ENCODE data around the gene GRK3. TPM values are rescaled to one million over a fixed set of nuclear protein-coding genes. Genes with fewer than 3 reads are reported as not detected.
A peak's percentile ranks its signal among the peaks of the same experiment; 100 is the strongest.
"Not testable (repeated sequence)": the region's sequence is repeated elsewhere in the genome, so short reads cannot be mapped to it uniquely, and the experiment has no call there.

The GRK3 gene
- total RNA-seq, 2 experiments from 2014 or later: 34.1 to 43.3 TPM

GRCh38 chr22:25568066-25568465 lies 3.6 kb downstream of the GRK3 start:
- ATAC-seq; DNase-seq; H3K27ac Mint-ChIP-seq; H3K9me3 Mint-ChIP-seq (ENCODE audit: low read depth); H3K27me3 Mint-ChIP-seq: not testable (repeated sequence)
- peak overlapping the region; percentile 96 for H3K4me3 Mint-ChIP-seq
- CTCF ChIA-PET: interaction anchor here (1.0 to 1.8 kb wide), 3 partner anchors 32 to 205 kb away, joined by 3 to 4 read pairs (median 4); no protein-coding TSS in a partner anchor
- peaks cover 65% of the 10 kb centered on the region for H3K4me1 Mint-ChIP-seq
- H3K36me3 Mint-ChIP-seq: peaks cover 37% of the 10 kb centered on the region

GRCh38 chr22:25569361-25569760 lies 4.9 kb downstream of the GRK3 start:
- peaks cover 42% of the 10 kb centered on the region for H3K36me3 Mint-ChIP-seq
- CTCF ChIA-PET: no interaction called here
- H3K27ac Mint-ChIP-seq: no peak overlapping the region
- H3K27me3 Mint-ChIP-seq: no peaks in the 10 kb centered on the region
- ATAC-seq (no peak), DNase-seq (no peak)
- H3K9me3 Mint-ChIP-seq (ENCODE audit: low read depth): peaks cover 3% of the 10 kb centered on the region
- no peak overlapping the region for H3K4me3 Mint-ChIP-seq
- H3K4me1 Mint-ChIP-seq: peaks cover 60% of the 10 kb centered on the region

GRCh38 chr22:25569983-25570382 lies 5.5 kb downstream of the GRK3 start:
- peaks cover 63% of the 10 kb centered on the region for H3K4me1 Mint-ChIP-seq
- no peaks in the 10 kb centered on the region for H3K27me3 Mint-ChIP-seq
- H3K9me3 Mint-ChIP-seq (ENCODE audit: low read depth): peaks cover 3% of the 10 kb centered on the region
- CTCF ChIA-PET: interaction anchor here (1.5 kb wide), 1 partner anchor 203 kb away, joined by 3 read pairs; no protein-coding TSS in a partner anchor
- no peak overlapping the region for H3K4me3 Mint-ChIP-seq
- H3K27ac Mint-ChIP-seq: no peak overlapping the region
- no peak for ATAC-seq
- H3K36me3 Mint-ChIP-seq: peaks cover 42% of the 10 kb centered on the region
- DNase-seq: no peak

DNA sequence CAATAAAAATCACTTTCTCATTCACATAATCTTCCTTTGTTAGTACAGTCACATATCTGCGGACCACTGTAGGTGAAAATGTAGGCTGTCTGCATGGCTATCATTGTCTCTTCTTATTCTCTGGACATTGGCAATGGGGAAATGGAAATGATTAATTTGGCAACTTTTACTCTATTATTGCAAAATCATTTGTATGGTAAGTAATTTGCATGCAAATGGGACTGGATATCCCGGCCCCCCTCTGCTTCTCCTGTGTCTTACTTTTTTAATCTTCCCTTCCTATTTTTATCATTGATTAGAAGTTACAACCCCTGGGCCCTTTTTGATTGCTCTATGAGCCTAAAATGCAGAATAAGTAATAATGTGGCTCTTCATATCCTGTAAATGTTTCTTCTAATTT lies 6.0 kb downstream of the GRK3 start:
- H3K4me1 Mint-ChIP-seq: peaks cover 61% of the 10 kb centered on the region

DNA sequence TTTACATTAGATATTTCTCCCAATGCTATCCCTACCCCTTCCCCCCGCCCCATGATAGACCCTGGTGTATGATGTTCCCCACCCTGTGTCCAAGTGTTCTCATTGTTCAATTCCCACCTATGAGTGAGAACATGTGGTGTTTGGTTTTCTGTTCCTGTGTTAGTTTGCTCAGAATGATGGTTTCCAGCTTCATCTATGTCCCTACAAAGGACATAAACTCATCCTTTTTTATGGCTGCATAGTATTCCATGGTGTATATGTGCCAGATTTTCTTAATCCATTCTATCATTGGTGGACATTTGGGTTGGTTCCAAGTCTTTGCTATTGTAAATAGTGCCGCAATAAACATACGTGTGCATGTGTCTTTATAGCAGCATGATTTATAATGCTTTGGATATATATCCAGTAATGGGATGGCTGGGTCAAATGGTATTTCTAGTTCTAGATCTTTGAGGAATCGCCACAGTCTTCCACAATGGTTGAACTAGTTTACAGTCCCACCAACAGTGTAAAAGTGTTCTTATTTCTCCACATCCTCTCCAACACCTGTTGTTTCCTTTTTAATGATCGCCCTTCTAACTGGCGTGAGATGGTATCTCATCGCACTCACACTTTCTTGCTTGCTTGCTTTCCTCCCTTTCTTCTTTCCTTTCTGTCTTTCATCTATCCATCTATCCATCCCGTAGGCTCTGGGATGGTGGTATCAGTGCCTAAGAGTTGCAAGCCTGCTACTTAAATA lies 7.7 kb downstream of the GRK3 start:
- not testable (repeated sequence) for DNase-seq; H3K9me3 Mint-ChIP-seq (ENCODE audit: low read depth); ATAC-seq; H3K4me3 Mint-ChIP-seq; H3K27me3 Mint-ChIP-seq
- peaks cover 33% of the 10 kb centered on the region for H3K36me3 Mint-ChIP-seq
- CTCF ChIA-PET: interaction anchor here (0.8 to 1.5 kb wide), 4 partner anchors 8 to 201 kb away, joined by 3 to 6 read pairs (median 3); no protein-coding TSS in a partner anchor
- H3K4me1 Mint-ChIP-seq: peaks cover 46% of the 10 kb centered on the region
- H3K27ac Mint-ChIP-seq: peak overlapping the region; percentile 2

More for the DNA sequence above, 6.0 kb downstream of the GRK3 start:
- Mint-ChIP-seq H3K9me3 (ENCODE audit: low read depth) (peaks cover 3% of the 10 kb centered on the region), H3K27me3 (no peaks in the 10 kb centered on the region), H3K4me3 (no peak overlapping the region), H3K27ac (no peak overlapping the region), H3K36me3 (peaks cover 40% of the 10 kb centered on the region)
- CTCF ChIA-PET: interaction anchor here (1.5 kb wide), 1 partner anchor 202 kb away, joined by 3 read pairs; no protein-coding TSS in a partner anchor
- ATAC-seq: no peak
- DNase-seq: no peak

DNA sequence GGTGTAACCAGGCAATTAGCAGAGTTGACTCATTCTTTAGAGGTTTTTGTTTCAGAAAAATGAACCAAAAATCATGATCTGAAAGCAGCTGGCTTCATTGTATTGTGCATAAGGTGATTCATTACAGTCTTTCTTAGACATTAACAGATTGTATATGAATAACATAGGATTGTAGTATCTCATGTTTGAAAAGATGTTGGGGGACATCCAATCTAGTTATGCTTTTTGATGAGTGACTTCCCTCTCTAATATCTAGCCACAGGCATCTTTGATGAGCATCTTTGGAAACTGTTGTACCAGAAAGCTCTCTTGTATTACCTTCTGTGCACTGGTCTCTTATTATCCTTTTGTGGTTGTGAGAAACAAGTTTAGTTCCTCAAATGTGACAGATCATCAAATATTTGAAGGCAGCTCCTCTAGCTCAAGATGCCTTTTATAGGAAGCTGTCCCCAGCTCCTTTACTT lies 8.3 kb downstream of the GRK3 start:
- ATAC-seq (peak; percentile 45), DNase-seq (no peak)
- no peak overlapping the region for H3K4me3 Mint-ChIP-seq
- CTCF ChIA-PET: interaction anchor here (0.8 to 1.5 kb wide), 4 partner anchors 9 to 200 kb away, joined by 3 to 6 read pairs (median 3); no protein-coding TSS in a partner anchor
- peaks cover 39% of the 10 kb centered on the region for H3K4me1 Mint-ChIP-seq
- H3K9me3 Mint-ChIP-seq (ENCODE audit: low read depth): peaks cover 3% of the 10 kb centered on the region
- peaks cover 35% of the 10 kb centered on the region for H3K36me3 Mint-ChIP-seq
- peak overlapping the region; percentile 30 for H3K27ac Mint-ChIP-seq
- H3K27me3 Mint-ChIP-seq: no peaks in the 10 kb centered on the region

- Mint-ChIP-seq H3K9me3 (ENCODE audit: low read depth) (peaks cover 3% of the 10 kb centered on the region), H3K36me3 (peaks cover 42% of the 10 kb centered on the region), H3K27me3 (no peaks in the 10 kb centered on the region), H3K27ac (no peak overlapping the region), H3K4me1 (peaks cover 34% of the 10 kb centered on the region), H3K4me3 (no peak overlapping the region)
- CTCF ChIA-PET: interaction anchor here (1.5 kb wide), 1 partner anchor 10 kb away, joined by 3 read pairs; no protein-coding TSS in a partner anchor
- DNase-seq: no peak
- no peak for ATAC-seq
These were observed 9.4 kb downstream of the GRK3 start for GRCh38 chr22:25573841-25574240.

DNA sequence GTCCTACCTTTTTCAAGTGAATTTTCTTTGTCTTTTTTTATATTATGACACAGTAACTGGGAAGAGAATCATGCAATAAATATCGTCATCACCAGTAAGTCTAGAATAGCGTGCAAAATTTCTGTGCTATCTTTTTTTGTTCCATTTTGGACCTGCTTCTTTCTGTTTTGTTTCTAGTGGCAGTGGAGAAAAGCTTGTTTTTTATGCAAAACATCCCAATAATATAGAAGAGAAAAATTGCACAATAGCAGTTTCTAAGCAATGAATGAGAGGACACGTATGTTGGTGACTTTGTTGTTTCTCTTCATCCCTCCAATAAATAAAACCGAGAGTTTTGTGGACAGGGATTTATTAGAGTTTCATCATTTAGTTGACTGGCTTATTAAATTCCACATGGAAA lies 10.3 kb downstream of the GRK3 start:
- Mint-ChIP-seq H3K4me1 (peaks cover 30% of the 10 kb centered on the region), H3K27me3 (no peaks in the 10 kb centered on the region), H3K36me3 (peaks cover 37% of the 10 kb centered on the region), H3K27ac (peak overlapping the region; percentile 6), H3K4me3 (no peak overlapping the region), H3K9me3 (ENCODE audit: low read depth) (peaks cover 3% of the 10 kb centered on the region)
- ATAC-seq (no peak), DNase-seq (no peak)
- CTCF ChIA-PET: no interaction called here

DNA sequence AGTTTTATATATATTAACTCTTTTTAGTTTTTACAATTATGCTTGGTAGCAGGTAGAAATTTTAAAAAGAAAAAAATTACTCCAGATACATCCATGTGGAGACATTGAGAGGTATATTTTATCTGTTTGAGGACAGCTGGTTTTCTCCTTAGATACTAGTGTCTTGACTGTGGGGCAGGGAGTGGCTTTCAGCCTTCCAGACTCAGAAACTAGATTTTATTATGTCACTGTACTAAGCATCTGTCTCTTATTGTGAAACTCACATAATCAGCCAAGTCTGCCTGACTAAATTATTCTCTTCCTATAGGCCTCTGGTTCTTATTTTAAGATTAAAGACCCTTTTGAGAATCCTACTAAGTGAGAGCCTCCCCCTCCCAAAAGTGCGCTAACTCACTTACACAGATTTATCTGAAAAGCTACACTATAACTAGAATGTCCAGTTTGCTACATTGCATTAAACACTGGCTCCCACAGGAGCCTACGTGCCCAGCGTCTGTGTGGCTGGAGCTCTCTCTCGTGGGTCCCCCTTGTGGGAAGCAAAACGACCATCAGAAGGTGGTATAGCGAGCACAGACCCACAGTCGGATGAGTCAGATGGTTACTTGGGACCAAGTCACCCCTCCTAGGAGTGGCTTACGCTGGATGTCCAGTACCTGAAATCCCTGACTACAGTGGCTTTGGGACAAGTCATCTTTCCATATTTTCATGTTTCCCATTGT lies 11.4 kb downstream of the GRK3 start:
- H3K27ac Mint-ChIP-seq; H3K4me3 Mint-ChIP-seq; ATAC-seq; H3K27me3 Mint-ChIP-seq; CTCF ChIA-PET; H3K9me3 Mint-ChIP-seq (ENCODE audit: low read depth); DNase-seq: not testable (repeated sequence)
- Mint-ChIP-seq H3K4me1 (peaks cover 29% of the 10 kb centered on the region), H3K36me3 (peaks cover 33% of the 10 kb centered on the region)

- H3K27ac Mint-ChIP-seq; H3K27me3 Mint-ChIP-seq; DNase-seq; H3K9me3 Mint-ChIP-seq (ENCODE audit: low read depth); ATAC-seq; CTCF ChIA-PET; H3K4me3 Mint-ChIP-seq: not testable (repeated sequence)
- Mint-ChIP-seq H3K36me3 (peaks cover 15% of the 10 kb centered on the region), H3K4me1 (peaks cover 19% of the 10 kb centered on the region)
These were observed 17.0 kb downstream of the GRK3 start for GRCh38 chr22:25581452-25581851.

- no peak overlapping the region for H3K27ac Mint-ChIP-seq
- peaks cover 15% of the 10 kb centered on the region for H3K36me3 Mint-ChIP-seq
- CTCF ChIA-PET: interaction anchor here (1.1 kb wide), 1 partner anchor 17 kb away, joined by 3 read pairs; no protein-coding TSS in a partner anchor
- peaks cover 26% of the 10 kb centered on the region for H3K4me1 Mint-ChIP-seq
- no peaks in the 10 kb centered on the region for H3K9me3 Mint-ChIP-seq (ENCODE audit: low read depth)
- no peak for DNase-seq
- H3K4me3 Mint-ChIP-seq: no peak overlapping the region
- ATAC-seq: no peak
- no peaks in the 10 kb centered on the region for H3K27me3 Mint-ChIP-seq
These were observed 18.5 kb downstream of the GRK3 start for GRCh38 chr22:25582946-25583345.

DNA sequence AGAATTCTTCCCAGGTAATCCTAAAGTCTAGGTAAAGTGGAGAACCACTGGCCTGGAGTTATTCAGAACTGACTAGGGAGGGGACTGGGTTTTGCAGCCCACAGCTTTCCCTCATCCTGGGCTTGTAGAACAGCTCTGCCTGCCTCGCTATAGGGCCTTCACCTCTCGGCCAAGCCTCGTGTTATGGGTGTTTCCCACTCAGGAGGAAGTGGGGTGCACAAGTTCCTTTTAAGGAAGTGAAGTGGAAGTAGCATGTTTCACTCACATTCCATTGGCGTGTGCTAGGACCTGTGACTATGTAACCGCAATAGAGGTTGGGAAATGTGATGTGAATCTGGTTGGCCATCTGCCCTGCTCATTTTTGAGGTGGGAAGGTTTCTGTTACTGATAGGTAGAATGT lies 20.5 kb downstream of the GRK3 start:
- H3K27ac Mint-ChIP-seq; H3K9me3 Mint-ChIP-seq (ENCODE audit: low read depth); H3K27me3 Mint-ChIP-seq; CTCF ChIA-PET; ATAC-seq; DNase-seq; H3K4me3 Mint-ChIP-seq: not testable (repeated sequence)
- peaks cover 30% of the 10 kb centered on the region for H3K4me1 Mint-ChIP-seq
- H3K36me3 Mint-ChIP-seq: peaks cover 17% of the 10 kb centered on the region

DNA sequence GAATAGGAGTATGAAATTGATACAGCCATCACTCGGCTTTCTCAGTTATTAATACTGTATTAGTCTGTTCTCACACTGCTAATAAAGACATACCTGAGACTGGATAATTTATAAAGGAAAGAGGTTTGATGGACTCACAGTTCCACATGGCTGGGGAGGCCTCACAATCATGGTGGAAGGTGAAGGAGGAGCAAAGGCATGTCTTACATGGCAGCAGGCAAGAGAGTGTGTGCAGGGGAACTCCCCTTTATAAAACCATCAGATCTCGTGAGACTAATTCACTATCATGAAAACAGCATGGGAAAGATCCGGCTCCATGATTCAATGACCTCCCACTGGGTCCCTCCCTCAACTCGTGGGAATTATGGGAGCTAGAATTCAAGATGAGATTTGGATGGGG lies 25.2 kb downstream of the GRK3 start:
- CTCF ChIA-PET: interaction anchor here (1.2 kb wide), 1 partner anchor 183 kb away, joined by 3 read pairs; no protein-coding TSS in a partner anchor
- Mint-ChIP-seq H3K4me1 (peaks cover 15% of the 10 kb centered on the region), H3K36me3 (peaks cover 40% of the 10 kb centered on the region), H3K9me3 (ENCODE audit: low read depth) (peaks cover 14% of the 10 kb centered on the region)
- H3K27ac Mint-ChIP-seq, H3K27me3 Mint-ChIP-seq, DNase-seq, H3K4me3 Mint-ChIP-seq, ATAC-seq: not testable (repeated sequence)

Data from activated CD8-positive, alpha-beta memory T cell treated with anti-CD3 and anti-CD28 coated beads, Interleukin-2, amount 10 ng/mL, durations not matched to agents 7 days and 5 days (primary cell).